NT2/D1 (cell line): Measurements from ENCODE around the gene PCSK9.

Source experiments
- DNase-seq: peaks from one replicate; pipeline ENCODE4 v3.0.0-alpha.2; 2011; ENCODE audit warnings: low read depth, low spot score
- H3K27me3 ChIP-seq: 2 replicates; pipeline ENCODE4 v1.6.0; 2011; ENCODE audit warnings: mild to moderate bottlenecking; ENCODE audit not compliant: insufficient read length, insufficient read depth
- H3K36me3 ChIP-seq: 2 replicates; pipeline ENCODE4 v1.6.1; 2011; ENCODE audit warnings: mild to moderate bottlenecking, low read length, mixed read lengths; ENCODE audit not compliant: insufficient read depth, insufficient read length
- H3K4me1 ChIP-seq: 2 replicates; pipeline ENCODE4 v1.5.1; 2011; ENCODE audit not compliant: insufficient read depth, insufficient read length
- H3K4me3 ChIP-seq: 2 replicates; pipeline ENCODE4 v1.5.1; 2011; ENCODE audit warnings: low read depth; ENCODE audit not compliant: insufficient read length
- H3K9ac ChIP-seq: 2 replicates; pipeline ENCODE4 v1.6.0; 2011; ENCODE audit warnings: low read depth; ENCODE audit not compliant: insufficient read length
- H3K9me3 ChIP-seq: 2 replicates; pipeline ENCODE4 v1.5.1; 2011; ENCODE audit warnings: mild to moderate bottlenecking, low read length; ENCODE audit not compliant: insufficient read depth
- SUZ12 ChIP-seq: IDR thresholded peaks from 2 replicates; pipeline ENCODE4 v1.6.1; 2011; ENCODE audit not compliant: insufficient read length, insufficient read depth; ENCODE audit errors: extremely low read depth
- YY1 ChIP-seq: IDR thresholded peaks from 2 replicates; pipeline ENCODE4 v1.6.1; 2011; ENCODE audit not compliant: insufficient read length, insufficient read depth
- ZNF274 ChIP-seq: IDR thresholded peaks from 2 replicates; pipeline ENCODE4 v1.6.1; 2011; ENCODE audit warnings: mild to moderate bottlenecking, low read depth, low read length

The PCSK9 gene

DNA sequence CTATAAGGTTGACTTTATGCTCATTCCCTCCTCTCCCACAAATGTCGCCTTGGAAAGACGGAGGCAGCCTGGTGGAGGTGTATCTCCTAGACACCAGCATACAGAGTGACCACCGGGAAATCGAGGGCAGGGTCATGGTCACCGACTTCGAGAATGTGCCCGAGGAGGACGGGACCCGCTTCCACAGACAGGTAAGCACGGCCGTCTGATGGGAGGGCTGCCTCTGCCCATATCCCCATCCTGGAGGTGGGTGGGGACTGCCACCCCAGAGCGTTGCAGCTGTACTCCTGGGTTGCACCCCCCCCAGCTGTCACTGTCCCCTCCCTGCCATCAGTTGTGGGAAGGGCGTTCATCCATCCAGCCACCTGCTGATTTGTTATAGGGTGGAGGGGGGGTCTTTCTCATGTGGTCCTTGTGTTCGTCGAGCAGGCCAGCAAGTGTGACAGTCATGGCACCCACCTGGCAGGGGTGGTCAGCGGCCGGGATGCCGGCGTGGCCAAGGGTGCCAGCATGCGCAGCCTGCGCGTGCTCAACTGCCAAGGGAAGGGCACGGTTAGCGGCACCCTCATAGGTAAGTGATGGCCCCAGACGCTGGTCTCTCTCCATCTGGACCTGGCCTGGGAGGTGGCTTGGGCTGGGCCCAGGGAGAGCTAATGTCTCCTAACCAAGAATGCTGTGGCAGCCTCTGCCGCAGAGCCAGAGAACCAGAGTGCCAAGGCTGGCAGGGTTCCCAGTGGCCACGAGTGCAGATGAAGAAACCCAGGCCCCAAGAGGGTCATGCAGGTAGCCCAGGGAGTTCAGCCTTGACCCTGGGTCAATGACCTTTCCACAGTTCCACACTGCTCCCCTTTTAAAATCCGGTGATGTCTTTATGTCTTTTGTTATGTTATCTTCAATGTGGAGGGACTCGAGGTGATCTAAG is 13.1 kb downstream of the PCSK9 start:
- TF ChIP-seq ZNF274, result no peak
- no peak for TF ChIP-seq YY1
- TF ChIP-seq SUZ12, result no peak
- H3K4me1 ChIP-seq, result peaks cover 6% of the 10 kb centered on the region
- H3K27me3 ChIP-seq, result no peaks in the 10 kb centered on the region
- no peaks in the 10 kb centered on the region for H3K9me3 ChIP-seq
- H3K4me3 ChIP-seq, result no peak overlapping the region
- H3K9ac ChIP-seq, result no peak overlapping the region
- no peak for DNase-seq
- peaks cover 12% of the 10 kb centered on the region for H3K36me3 ChIP-seq

DNA sequence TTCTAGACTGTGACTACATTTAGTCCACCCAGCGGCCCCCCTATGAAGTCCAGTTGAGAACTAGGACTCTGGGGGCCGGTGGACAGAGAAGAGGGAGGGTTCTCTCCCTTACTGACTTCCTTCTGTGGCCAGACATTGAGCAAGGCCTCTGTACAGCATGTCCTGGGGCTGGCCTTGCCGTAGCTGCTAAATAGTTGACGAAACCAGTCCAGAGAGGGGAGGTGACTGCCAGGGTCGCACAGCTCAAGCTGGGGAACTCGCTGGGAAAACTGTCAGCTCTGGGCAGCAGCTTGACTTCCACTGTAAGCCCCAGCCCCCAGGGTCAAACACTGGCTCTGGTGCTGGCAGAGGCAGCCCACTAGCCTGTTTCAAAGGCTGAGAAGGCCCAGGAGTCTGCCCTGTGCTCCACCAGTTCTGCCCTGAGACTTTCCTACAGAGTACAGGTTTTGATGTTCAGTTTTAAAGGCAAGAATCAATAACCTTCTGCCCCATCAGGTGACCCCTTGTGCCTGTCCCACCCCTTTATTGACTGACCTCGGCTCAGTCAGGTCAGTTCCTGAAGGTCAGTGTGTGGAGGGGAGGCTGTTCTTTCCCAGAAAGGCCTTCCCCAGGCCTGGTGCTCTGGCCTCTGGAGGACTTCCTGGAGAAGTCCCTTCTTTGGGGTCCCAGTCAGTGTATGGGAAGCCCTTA is 14.1 kb downstream of the PCSK9 start:
- no peak overlapping the region for H3K9ac ChIP-seq
- H3K27me3 ChIP-seq, result no peaks in the 10 kb centered on the region
- no peaks in the 10 kb centered on the region for H3K9me3 ChIP-seq
- no peak overlapping the region for H3K4me3 ChIP-seq
- no peak for DNase-seq
- peaks cover 16% of the 10 kb centered on the region for H3K36me3 ChIP-seq
- no peak for TF ChIP-seq SUZ12
- TF ChIP-seq ZNF274, result no peak
- peaks cover 9% of the 10 kb centered on the region for H3K4me1 ChIP-seq

DNA sequence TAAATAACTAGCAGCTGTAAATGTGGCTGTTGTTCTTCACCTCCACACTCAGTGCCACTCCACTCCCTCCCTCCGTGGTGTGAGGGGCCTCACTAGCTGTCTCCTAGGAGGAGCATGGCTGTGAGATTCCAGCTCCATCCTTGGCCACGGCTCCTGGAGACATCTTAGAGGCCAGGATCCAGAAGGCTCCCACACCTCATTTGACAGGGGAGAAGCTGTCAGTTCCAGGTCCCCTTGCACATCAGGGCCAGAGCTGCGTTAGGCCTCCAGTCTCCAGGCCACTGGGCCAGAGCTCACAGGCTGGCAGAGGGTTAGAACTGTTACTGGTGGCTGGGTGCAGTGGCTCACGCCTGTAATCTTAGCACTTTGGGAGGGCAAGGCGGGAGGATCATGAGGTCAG is 15.0 kb downstream of the PCSK9 start:
- TF ChIP-seq ZNF274 (no peak), SUZ12 (no peak)
- no peak overlapping the region for H3K4me3 ChIP-seq
- no peak overlapping the region for H3K9ac ChIP-seq
- H3K9me3 ChIP-seq, result no peaks in the 10 kb centered on the region
- no peaks in the 10 kb centered on the region for H3K27me3 ChIP-seq
- DNase-seq, result no peak
- H3K4me1 ChIP-seq, result peaks cover 5% of the 10 kb centered on the region
- peaks cover 23% of the 10 kb centered on the region for H3K36me3 ChIP-seq

DNA sequence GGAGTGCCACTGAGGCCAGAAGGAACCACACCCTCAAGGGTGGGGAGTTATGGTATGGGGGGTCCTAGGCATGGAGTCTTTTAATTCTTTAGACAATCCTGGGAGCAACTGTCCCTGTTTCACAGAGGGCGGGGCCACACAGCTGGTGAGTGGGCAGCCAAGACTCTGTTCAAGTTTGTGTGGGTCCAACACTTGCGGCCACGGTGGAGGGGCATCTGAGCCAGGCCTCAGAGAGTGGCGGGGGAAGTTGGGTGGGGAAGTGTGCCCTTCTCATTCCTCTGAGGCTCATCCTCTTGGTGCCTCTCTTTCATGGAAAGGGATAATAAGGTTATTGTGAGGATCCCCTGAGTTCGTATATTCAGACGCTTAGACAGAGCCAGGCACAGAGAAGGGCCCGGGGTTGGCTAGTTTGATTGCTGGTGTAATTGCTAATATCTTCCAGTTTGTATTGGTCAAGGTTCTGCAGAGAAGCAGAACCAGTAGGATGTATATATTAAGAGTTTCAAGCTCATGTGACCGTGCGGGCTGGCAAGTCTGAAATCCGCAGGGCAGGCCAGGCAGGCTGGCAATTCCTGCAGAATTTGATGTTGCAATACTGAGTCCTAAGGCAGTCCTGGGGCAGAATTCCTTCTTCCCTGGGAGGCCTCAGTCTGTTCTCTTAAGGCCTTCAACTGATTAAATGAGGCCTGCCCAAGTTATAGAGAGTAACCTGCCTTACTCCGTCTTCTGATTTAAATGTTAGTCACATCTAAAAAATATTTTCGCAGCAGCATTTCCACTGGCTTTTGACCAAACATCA is 15.9 kb downstream of the PCSK9 start:
- no peak overlapping the region for H3K4me3 ChIP-seq
- DNase-seq, result no peak
- no peak overlapping the region for H3K9ac ChIP-seq
- peaks cover 27% of the 10 kb centered on the region for H3K36me3 ChIP-seq
- H3K4me1 ChIP-seq, result peaks cover 3% of the 10 kb centered on the region
- TF ChIP-seq SUZ12, result no peak
- no peak for TF ChIP-seq YY1
- H3K27me3 ChIP-seq, result no peaks in the 10 kb centered on the region
- no peaks in the 10 kb centered on the region; the same call in 1 of the 2 replicates for H3K9me3 ChIP-seq

DNA sequence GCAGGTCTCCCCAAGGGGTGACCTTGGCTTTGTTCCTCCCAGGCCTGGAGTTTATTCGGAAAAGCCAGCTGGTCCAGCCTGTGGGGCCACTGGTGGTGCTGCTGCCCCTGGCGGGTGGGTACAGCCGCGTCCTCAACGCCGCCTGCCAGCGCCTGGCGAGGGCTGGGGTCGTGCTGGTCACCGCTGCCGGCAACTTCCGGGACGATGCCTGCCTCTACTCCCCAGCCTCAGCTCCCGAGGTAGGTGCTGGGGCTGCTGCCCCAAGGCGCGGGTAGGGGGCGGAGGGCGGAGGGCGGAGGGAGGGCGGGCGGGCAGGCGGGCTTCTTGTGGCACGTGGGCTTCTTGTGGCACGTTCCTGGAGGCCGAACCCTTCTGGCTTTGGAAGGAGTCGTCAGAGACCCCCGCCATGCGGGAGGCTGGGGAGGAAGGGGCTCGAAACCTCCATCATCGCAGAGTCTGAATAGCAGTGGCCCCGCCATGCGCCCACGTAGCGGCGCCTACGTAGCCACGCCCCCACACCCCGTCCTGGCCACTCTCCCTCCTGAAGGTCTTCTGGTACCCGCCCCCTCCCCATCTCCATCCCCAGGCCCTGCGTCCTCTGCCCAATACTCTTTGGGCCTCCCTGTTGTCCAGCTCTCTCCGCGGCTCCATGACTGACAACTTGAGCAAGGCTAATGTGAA is 16.7 kb downstream of the PCSK9 start:
- H3K36me3 ChIP-seq, result peaks cover 27% of the 10 kb centered on the region

DNA sequence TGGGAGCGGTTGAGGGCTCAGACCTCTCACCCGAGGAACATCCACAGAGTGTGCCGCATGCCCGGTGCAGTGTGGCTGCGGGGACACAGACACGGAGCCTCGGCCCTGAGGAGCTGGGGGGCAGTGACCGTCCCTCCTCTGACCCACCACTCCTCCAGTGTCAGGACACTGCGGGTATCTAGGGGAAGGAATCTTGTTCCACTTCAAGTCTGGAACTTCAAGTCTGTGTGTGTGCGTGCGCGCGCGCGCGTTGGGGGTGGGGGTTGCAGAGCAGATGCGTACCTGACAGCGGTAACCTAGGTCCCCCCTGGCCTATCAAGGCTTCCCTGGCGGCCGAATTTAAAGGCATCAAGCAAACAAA is 17.3 kb downstream of the PCSK9 start:
- Histone ChIP-seq H3K4me3 (no peak overlapping the region), H3K27me3 (no peaks in the 10 kb centered on the region), H3K4me1 (peaks cover 5% of the 10 kb centered on the region), H3K9ac (no peak overlapping the region), H3K9me3 (no peaks in the 10 kb centered on the region; the same call in 1 of the 2 replicates), H3K36me3 (peaks cover 31% of the 10 kb centered on the region)
- no peak for DNase-seq
- TF ChIP-seq ZNF274 (no peak), SUZ12 (no peak), YY1 (no peak)

More for the DNA sequence above, 16.7 kb downstream of the PCSK9 start:
- no peaks in the 10 kb centered on the region; the same call in 1 of the 2 replicates for H3K9me3 ChIP-seq
- TF ChIP-seq YY1, result no peak
- TF ChIP-seq ZNF274, result no peak
- TF ChIP-seq SUZ12, result no peak
- H3K4me3 ChIP-seq, result no peak overlapping the region
- DNase-seq, result no peak
- H3K9ac ChIP-seq, result no peak overlapping the region
- no peaks in the 10 kb centered on the region for H3K27me3 ChIP-seq
- H3K4me1 ChIP-seq, result peaks cover 3% of the 10 kb centered on the region
